K562 (cell line): ENCODE measurements around the gene SLC35A2. TPM values are rescaled to one million over a fixed set of nuclear protein-coding genes. Genes with fewer than 3 reads are reported as not detected.

Source experiments
- ATAC-seq: fragments of 200-7000 bp; cut with Tn5 transposase; 3 replicates; pipeline ENCODE4 v1.9.1; 2020; ENCODE audit warnings: moderate library complexity
- BruUV-seq: library from RNA; stranded (reverse); fragments of 400-500 nt; replicated peaks from 2 replicates; lab custom pipeline; 2021; lab: Mats Ljungman, UMichigan
- CTCF ChIA-PET: fragments of 300-600 bp; formaldehyde crosslinking; extraction: SDS; loops from one replicate; lab custom pipeline; 2021; ENCODE audit warnings: low intra/inter-chr PET ratio; lab: Yijun Ruan, JAX
- POLR2A ChIA-PET: fragments of 300-600, 350-650 bp; sonication (Branson Sonifier 250); formaldehyde crosslinking; extraction: SDS; loops from one replicate; lab custom pipeline; 2021; ENCODE audit warnings: antibody characterized with exemption, inconsistent platforms; lab: Yijun Ruan, JAX
- DNase-seq, 4 experiments: peaks; one replicate each; pipeline versions ENCODE4 v3.0.0 to v3.0.0-alpha.2; 2011 to 2018; ENCODE audit warnings: low spot score in 3 of 4, mixed read lengths in 3 of 4; ENCODE audit errors: extremely low read depth in 1 of 4
- FAIRE-seq: peaks from 2 replicates; lab custom pipeline; 2011; peaks lifted over from hg19 to GRCh38; lab: Jason Lieb, UNC
- H2AFZ ChIP-seq: 2 replicates; pipeline ENCODE4 v1.6.0; 2011; ENCODE audit warnings: low read depth, low read length, control low read depth, inconsistent platforms
- H3K27ac ChIP-seq: fragments of 200-600 bp; 3 replicates; pipeline ENCODE4 v1.8.0; 2011; ENCODE audit warnings: low read depth, mild to moderate bottlenecking, control low read depth, inconsistent platforms, low read length, moderate library complexity, mixed read lengths; ENCODE audit errors: extremely low read depth
- H3K27me3 ChIP-seq, 2 experiments: fragments of 300-600 bp in 1 of 2; 2 replicates in 1 of 2; 3 replicates in 1 of 2; pipeline versions ENCODE4 v1.6.0 to v1.8.0; 2011; ENCODE audit warnings: inconsistent platforms in 2 of 2, low read length in 2 of 2, mild to moderate bottlenecking in 1 of 2, mixed read lengths in 1 of 2, moderate library complexity in 1 of 2; ENCODE audit not compliant: control insufficient read depth in 2 of 2, insufficient read depth in 2 of 2
- H3K36me3 ChIP-seq: fragments of 300-600 bp; 3 replicates; pipeline ENCODE4 v1.8.0; 2011; ENCODE audit warnings: mild to moderate bottlenecking, low read length, inconsistent platforms; ENCODE audit not compliant: control insufficient read depth, insufficient read depth
- H3K4me1 ChIP-seq, 2 experiments: fragments of 200-600 bp in 1 of 2; replicated peaks in 1 of 2; 2 replicates in 1 of 2; 3 replicates in 1 of 2; pipeline versions ENCODE4 v1.5.1 to v1.8.0; 2011; ENCODE audit warnings: inconsistent platforms in 2 of 2, low read length in 2 of 2, mild to moderate bottlenecking in 1 of 2, mixed read lengths in 1 of 2, moderate library complexity in 1 of 2; ENCODE audit not compliant: control insufficient read depth in 2 of 2, insufficient read depth in 2 of 2
- H3K4me2 ChIP-seq: 2 replicates; pipeline ENCODE4 v1.6.1; 2011; ENCODE audit warnings: low read length, control low read depth, inconsistent platforms, mixed read lengths; ENCODE audit not compliant: insufficient read depth
- H3K4me3 ChIP-seq: fragments of 200-600 bp; sonication (generic), shearing (Covaris generic); 2 replicates; pipeline ENCODE4 v1.5.1; 2016; ENCODE audit warnings: control low read depth, inconsistent platforms
- H3K79me2 ChIP-seq: fragments of 200-600 bp; 3 replicates; pipeline ENCODE4 v1.8.0; 2011; ENCODE audit warnings: low read length, inconsistent platforms; ENCODE audit not compliant: control insufficient read depth, insufficient read depth
- H3K9ac ChIP-seq, 2 experiments: 2 replicates each; pipeline versions ENCODE4 v1.6.0 to v1.6.1; 2011; ENCODE audit warnings: low read depth in 2 of 2, low read length in 2 of 2, control low read depth in 1 of 2, inconsistent platforms in 1 of 2, mild to moderate bottlenecking in 1 of 2, mixed read lengths in 1 of 2; ENCODE audit not compliant: insufficient read depth in 1 of 2
- H3K9me1 ChIP-seq: one replicate; pipeline ENCODE4 v1.6.0; 2011; ENCODE audit warnings: inconsistent platforms, mild to moderate bottlenecking, low read length, moderate library complexity; ENCODE audit not compliant: control insufficient read depth, insufficient read depth
- H3K9me3 ChIP-seq: replicated peaks from 2 replicates; pipeline ENCODE4 v1.5.1; 2011; ENCODE audit warnings: low read depth, low read length, inconsistent platforms; ENCODE audit not compliant: control insufficient read depth, insufficient read depth
- H4K20me1 ChIP-seq: replicated peaks from 2 replicates; pipeline ENCODE4 v1.6.1; 2011; ENCODE audit warnings: low read length, inconsistent platforms, mixed read lengths; ENCODE audit not compliant: control insufficient read depth, insufficient read depth
- CTBP1 ChIP-seq: fragments of 450-650 bp; IDR thresholded peaks from 2 replicates; pipeline ENCODE4 v1.6.1; 2016; ENCODE audit warnings: borderline replicate concordance
- EGR1 ChIP-seq: fragments of 450-650 bp; conservative IDR thresholded peaks from 2 replicates; pipeline ENCODE4 v1.6.1; 2017; ENCODE audit warnings: mild to moderate bottlenecking
- GATA2 ChIP-seq: sonication (generic); formaldehyde crosslinking; IDR thresholded peaks from 2 replicates; pipeline ENCODE4 v1.4.0; 2020; ENCODE audit warnings: mild to moderate bottlenecking, missing genetic modification reagents
- HDAC8 ChIP-seq: fragments of 450-650 bp; IDR thresholded peaks from 2 replicates; pipeline ENCODE4 v1.6.1; 2016; ENCODE audit warnings: mild to moderate bottlenecking, missing genetic modification characterization, moderate library complexity, missing compliant biosample characterization
- MGA ChIP-seq: fragments of 450-650 bp; IDR thresholded peaks from 2 replicates; pipeline ENCODE4 v1.6.1; 2016; ENCODE audit warnings: mild to moderate bottlenecking, moderate library complexity
- NCOA6 ChIP-seq: fragments of 450-650 bp; IDR thresholded peaks from 2 replicates; pipeline ENCODE4 v1.6.1; 2017; ENCODE audit warnings: mild to moderate bottlenecking
- SPI1 ChIP-seq: IDR thresholded peaks from 2 replicates; pipeline ENCODE4 v1.6.1; 2011; ENCODE audit warnings: low read depth, low read length, control low read depth, borderline replicate concordance
- SRF ChIP-seq, 2 experiments: fragments of 250-450, 450-650 bp in 1 of 2; sonication (Bioruptor Pico) in 1 of 2; sonication (generic) in 1 of 2; formaldehyde crosslinking; IDR thresholded peaks; 2 replicates each; pipeline versions ENCODE4 v1.5.0 to v1.5.1; 2020 to 2022; ENCODE audit warnings: mild to moderate bottlenecking in 1 of 2, missing genetic modification reagents in 1 of 2
- TFAP4 ChIP-seq: sonication (generic); formaldehyde crosslinking; IDR thresholded peaks from 2 replicates; pipeline ENCODE4 v1.8.0; 2022; ENCODE audit warnings: missing genetic modification reagents, mild to moderate bottlenecking, moderate library complexity, borderline replicate concordance
- WGBS: fragments of 100-300 bp; shearing (Covaris generic); methylation state at CpG from one replicate; pipeline ENCODE4 v1.1.6; 2016; ENCODE audit warnings: low coverage, mixed read lengths; ENCODE audit not compliant: insufficient coverage; ENCODE audit errors: missing lambda C conversion rate; 5-methylcytosine and 5-hydroxymethylcytosine counted together
- in situ Hi-C: fragments of 300-500 bp; cut with MboI; formaldehyde crosslinking; loops from 4 replicates; pipeline ENCODE4 v1.15.0; 2018; ENCODE audit warnings: inconsistent platforms, mixed read lengths
- intact Hi-C: fragments of 100-400 bp; cut with micrococcal nuclease; formaldehyde crosslinking; loops from 2 replicates; pipeline ENCODE4 v1.14.2; 2022
- polyA plus RNA-seq, 8 experiments: library from polyadenylated mRNA; depleted of rRNA in 4 of 8; stranded (reverse) in 5 of 8; unstranded in 3 of 8; fragments of >200 nt; fragmentation: Nextera tagmentation in 2 of 8; fragmentation: Illumina TruSeq in 1 of 8; extraction: Ambion mirVana in 2 of 8; extraction: Trizol in 1 of 8; gene quantifications; 2 replicates each; pipeline versions ENCODE4 v1.2.1 to v1.2.3, GENCODE V29; 2011 to 2014; ENCODE audit warnings: inconsistent platforms in 1 of 8, missing spikeins in 1 of 8
- total RNA-seq, 7 experiments: library from RNA; depleted of rRNA in 6 of 7; stranded (reverse); fragments of >200 nt in 6 of 7; fragmentation: Illumina TruSeq in 2 of 7; extraction: Trizol in 2 of 7; gene quantifications; 2 replicates each; pipeline versions ENCODE4 v1.2.1 to v1.2.3, GENCODE V29; 2011 to 2021; ENCODE audit warnings: low replicate concordance in 1 of 7

The SLC35A2 gene
- total and polyA plus RNA-seq, 9 of the 15 experiments (the other 6 are each of a cell fraction or from before 2014, with no cell fraction given): 3.3 to 38.9 (median 20.0) TPM

GRCh38 chrX:48890296-48890925 is 21.0 kb downstream of the SLC35A2 start:
- CTCF ChIA-PET: no interaction called here
- H3K4me3 ChIP-seq: peak overlapping the region; percentile 61
- TF ChIP-seq MGA: no peak
- TF ChIP-seq SRF (CRISPR knock-in tag; IDR thresholded peaks at IDR 0.05): peak in 1 of 2 experiments; percentile 20; a peak in 1 of 4 replicates
- TF ChIP-seq NCOA6: no peak
- 0 out of 2 replicates have a peak, but pooled peaks have one; percentile 28 for TF ChIP-seq CTBP1
- TF ChIP-seq EGR1: peak; percentile 35
- TF ChIP-seq SPI1: 0 out of 2 replicates have a peak, but pooled peaks have one; percentile 15
- peak; percentile 59; the same call in 1 of the 2 replicates for TF ChIP-seq GATA2 (CRISPR knock-in tag)
- 0 out of 2 replicates have a peak, but pooled peaks have one; percentile 20 for TF ChIP-seq TFAP4 (CRISPR knock-in tag)
- no peak for TF ChIP-seq HDAC8 (tag)

More at GRCh38 chrX:48890296-48890925, 21.0 kb downstream of the SLC35A2 start:
- Histone ChIP-seq H3K27me3 (no peaks in the 10 kb centered on the region), H2AFZ (peak overlapping the region; percentile 74), H3K36me3 (peaks cover 27% of the 10 kb centered on the region; the same call in 2 of the 3 replicates), H3K9me1 (no peaks in the 10 kb centered on the region), H3K9ac (peak overlapping the region; percentile 53 to 85), H3K9me3 (no peaks in the 10 kb centered on the region), H3K79me2 (peaks cover 13% of the 10 kb centered on the region), H3K4me2 (peak overlapping the region; percentile 90), H3K27ac (peak overlapping the region; percentile 55; the same call in 1 of the 3 replicates), H4K20me1 (0 out of 2 replicates have a peak, but pooled peaks cover 6% of the 10 kb centered on the region), H3K4me1 (peaks cover 6 to 28% of the 10 kb centered on the region in 2 experiments; a peak in 4 of 5 replicates)
- BruUV-seq: no TSS peak
- 19% methylated on average over 13 of the region's 15 CpGs for WGBS
- in situ Hi-C loops (no loop called here), intact Hi-C loops (no loop called here)
- FAIRE-seq (peak; percentile 67), DNase-seq (peak in 1 of 4 experiments; percentile 26), ATAC-seq (peak; percentile 6)
- POLR2A ChIA-PET: interaction anchor here (0.6 to 2.0 kb wide), 2 partner anchors 15 to 105 kb away, joined by 3 to 6 read pairs; no protein-coding TSS in a partner anchor
